ENCODE data around the gene ADAMTS15.
A peak's percentile ranks its signal among the peaks of the same experiment; 100 is the strongest.

Gene ADAMTS15

GRCh38 chr11:130420478-130421198, 27.8 kb upstream of the ADAMTS15 start:
- Histone ChIP-seq H3K4me3 (ENCODE audit: low read depth, low read length) (no peak overlapping the region), H3K9ac (ENCODE audit: low read depth, low read length) (no peak overlapping the region), H3K27me3 (ENCODE audit: control insufficient read depth, insufficient read depth, low read length) (no peaks in the 10 kb centered on the region), H3K36me3 (ENCODE audit: control insufficient read depth, insufficient read depth, low read length) (no peaks in the 10 kb centered on the region; the same call in 1 of the 2 replicates), H3K4me1 (ENCODE audit: control insufficient read depth, insufficient read depth, low read length) (no peaks in the 10 kb centered on the region), H3K27ac (ENCODE audit: low read depth, low read length) (no peak overlapping the region), H3K9me3 (ENCODE audit: control insufficient read depth, insufficient read depth, low read length) (no peaks in the 10 kb centered on the region)

GRCh38 chr11:130421199-130421585, 27.3 kb upstream of the ADAMTS15 start:
- Histone ChIP-seq H3K4me3 (ENCODE audit: low read depth, low read length) (no peak overlapping the region), H3K9me3 (ENCODE audit: control insufficient read depth, insufficient read depth, low read length) (no peaks in the 10 kb centered on the region), H3K9ac (ENCODE audit: low read depth, low read length) (no peak overlapping the region), H3K27me3 (ENCODE audit: control insufficient read depth, insufficient read depth, low read length) (peaks cover 5% of the 10 kb centered on the region), H3K36me3 (ENCODE audit: control insufficient read depth, insufficient read depth, low read length) (no peaks in the 10 kb centered on the region; the same call in 1 of the 2 replicates), H3K4me1 (ENCODE audit: control insufficient read depth, insufficient read depth, low read length) (no peaks in the 10 kb centered on the region), H3K27ac (ENCODE audit: low read depth, low read length) (no peak overlapping the region)

GRCh38 chr11:130421697-130422096, 26.7 kb upstream of the ADAMTS15 start:
- Histone ChIP-seq H3K4me3 (ENCODE audit: low read depth, low read length) (no peak overlapping the region), H3K9me3 (ENCODE audit: control insufficient read depth, insufficient read depth, low read length) (no peaks in the 10 kb centered on the region), H3K9ac (ENCODE audit: low read depth, low read length) (no peak overlapping the region), H3K27me3 (ENCODE audit: control insufficient read depth, insufficient read depth, low read length) (peaks cover 10% of the 10 kb centered on the region), H3K4me1 (ENCODE audit: control insufficient read depth, insufficient read depth, low read length) (no peaks in the 10 kb centered on the region), H3K27ac (ENCODE audit: low read depth, low read length) (no peak overlapping the region), H3K36me3 (ENCODE audit: control insufficient read depth, insufficient read depth, low read length) (no peaks in the 10 kb centered on the region)

- H3K4me3 ChIP-seq (ENCODE audit: low read depth, low read length), result no peak overlapping the region
- no peak overlapping the region for H3K27ac ChIP-seq (ENCODE audit: low read depth, low read length)
- peaks cover 17% of the 10 kb centered on the region for H3K27me3 ChIP-seq (ENCODE audit: control insufficient read depth, insufficient read depth, low read length)
- no peaks in the 10 kb centered on the region for H3K4me1 ChIP-seq (ENCODE audit: control insufficient read depth, insufficient read depth, low read length)
- H3K9me3 ChIP-seq (ENCODE audit: control insufficient read depth, insufficient read depth, low read length), result no peaks in the 10 kb centered on the region
- no peaks in the 10 kb centered on the region for H3K36me3 ChIP-seq (ENCODE audit: control insufficient read depth, insufficient read depth, low read length)
- H3K9ac ChIP-seq (ENCODE audit: low read depth, low read length), result no peak overlapping the region
These were observed 26.0 kb upstream of the ADAMTS15 start for GRCh38 chr11:130422251-130422995.

- H3K4me1 ChIP-seq (ENCODE audit: control insufficient read depth, insufficient read depth, low read length), result peaks cover 1% of the 10 kb centered on the region
- H3K27me3 ChIP-seq (ENCODE audit: control insufficient read depth, insufficient read depth, low read length), result peaks cover 26% of the 10 kb centered on the region
- no peak overlapping the region for H3K4me3 ChIP-seq (ENCODE audit: low read depth, low read length)
- no peaks in the 10 kb centered on the region for H3K9me3 ChIP-seq (ENCODE audit: control insufficient read depth, insufficient read depth, low read length)
- H3K36me3 ChIP-seq (ENCODE audit: control insufficient read depth, insufficient read depth, low read length), result no peaks in the 10 kb centered on the region
- no peak overlapping the region for H3K27ac ChIP-seq (ENCODE audit: low read depth, low read length)
- no peak overlapping the region for H3K9ac ChIP-seq (ENCODE audit: low read depth, low read length)
These were observed 24.8 kb upstream of the ADAMTS15 start for GRCh38 chr11:130423541-130424142.

GRCh38 chr11:130424613-130425140, 23.8 kb upstream of the ADAMTS15 start:
- Histone ChIP-seq H3K27me3 (ENCODE audit: control insufficient read depth, insufficient read depth, low read length) (peaks cover 37% of the 10 kb centered on the region), H3K36me3 (ENCODE audit: control insufficient read depth, insufficient read depth, low read length) (no peaks in the 10 kb centered on the region)

GRCh38 chr11:130425156-130425555, 23.3 kb upstream of the ADAMTS15 start:
- Histone ChIP-seq H3K27me3 (ENCODE audit: control insufficient read depth, insufficient read depth, low read length) (peaks cover 41% of the 10 kb centered on the region), H3K27ac (ENCODE audit: low read depth, low read length) (no peak overlapping the region), H3K36me3 (ENCODE audit: control insufficient read depth, insufficient read depth, low read length) (no peaks in the 10 kb centered on the region), H3K4me1 (ENCODE audit: control insufficient read depth, insufficient read depth, low read length) (peaks cover 7% of the 10 kb centered on the region), H3K9me3 (ENCODE audit: control insufficient read depth, insufficient read depth, low read length) (no peaks in the 10 kb centered on the region), H3K4me3 (ENCODE audit: low read depth, low read length) (no peak overlapping the region), H3K9ac (ENCODE audit: low read depth, low read length) (no peak overlapping the region)

More at GRCh38 chr11:130424613-130425140, 23.8 kb upstream of the ADAMTS15 start:
- Histone ChIP-seq H3K9me3 (ENCODE audit: control insufficient read depth, insufficient read depth, low read length) (no peaks in the 10 kb centered on the region), H3K27ac (ENCODE audit: low read depth, low read length) (no peak overlapping the region), H3K4me1 (ENCODE audit: control insufficient read depth, insufficient read depth, low read length) (peaks cover 7% of the 10 kb centered on the region), H3K9ac (ENCODE audit: low read depth, low read length) (no peak overlapping the region), H3K4me3 (ENCODE audit: low read depth, low read length) (no peak overlapping the region)

GRCh38 chr11:130426223-130426836, 22.1 kb upstream of the ADAMTS15 start:
- Histone ChIP-seq H3K27ac (ENCODE audit: low read depth, low read length) (no peak overlapping the region), H3K9me3 (ENCODE audit: control insufficient read depth, insufficient read depth, low read length) (no peaks in the 10 kb centered on the region), H3K4me1 (ENCODE audit: control insufficient read depth, insufficient read depth, low read length) (peaks cover 7% of the 10 kb centered on the region), H3K9ac (ENCODE audit: low read depth, low read length) (no peak overlapping the region), H3K4me3 (ENCODE audit: low read depth, low read length) (no peak overlapping the region), H3K27me3 (ENCODE audit: control insufficient read depth, insufficient read depth, low read length) (peaks cover 48% of the 10 kb centered on the region), H3K36me3 (ENCODE audit: control insufficient read depth, insufficient read depth, low read length) (no peaks in the 10 kb centered on the region)

- Histone ChIP-seq H3K27me3 (ENCODE audit: control insufficient read depth, insufficient read depth, low read length) (peaks cover 48% of the 10 kb centered on the region), H3K4me3 (ENCODE audit: low read depth, low read length) (peak overlapping the region; percentile 63; the same call in 1 of the 2 replicates), H3K36me3 (ENCODE audit: control insufficient read depth, insufficient read depth, low read length) (no peaks in the 10 kb centered on the region), H3K27ac (ENCODE audit: low read depth, low read length) (no peak overlapping the region), H3K9ac (ENCODE audit: low read depth, low read length) (no peak overlapping the region), H3K9me3 (ENCODE audit: control insufficient read depth, insufficient read depth, low read length) (no peaks in the 10 kb centered on the region), H3K4me1 (ENCODE audit: control insufficient read depth, insufficient read depth, low read length) (peaks cover 7% of the 10 kb centered on the region)
These were observed 21.6 kb upstream of the ADAMTS15 start for GRCh38 chr11:130426837-130427341.

- Histone ChIP-seq H3K27ac (ENCODE audit: low read depth, low read length) (no peak overlapping the region), H3K9me3 (ENCODE audit: control insufficient read depth, insufficient read depth, low read length) (no peaks in the 10 kb centered on the region), H3K4me3 (ENCODE audit: low read depth, low read length) (peak overlapping the region; percentile 63), H3K27me3 (ENCODE audit: control insufficient read depth, insufficient read depth, low read length) (peaks cover 48% of the 10 kb centered on the region), H3K4me1 (ENCODE audit: control insufficient read depth, insufficient read depth, low read length) (peaks cover 7% of the 10 kb centered on the region), H3K9ac (ENCODE audit: low read depth, low read length) (no peak overlapping the region), H3K36me3 (ENCODE audit: control insufficient read depth, insufficient read depth, low read length) (no peaks in the 10 kb centered on the region)
These were observed 20.7 kb upstream of the ADAMTS15 start for GRCh38 chr11:130427581-130428315.

Data from HUES48 (cell line).